Esophagus squamous epithelium (tissue), 4 donors: ENCODE data around the gene ZNF761.

Source experiments
- CTCF ChIP-seq, 6 experiments: fragments of 450-650 bp in 4 of 6; fragments of 200-600 bp in 2 of 6; sonication (generic) in 2 of 6; IDR thresholded peaks; one replicate each; pipeline ENCODE4 v1.5.1; 2016 to 2019; ENCODE audit warnings: antibody characterized with exemption in 6 of 6, mild to moderate bottlenecking in 4 of 6, moderate library complexity in 4 of 6
- POLR2A ChIP-seq, 4 donors: fragments of 450-650 bp; IDR thresholded peaks; one replicate each; pipeline ENCODE4 v1.6.1; 2017; ENCODE audit warnings: antibody characterized with exemption in 4 of 4, mild to moderate bottlenecking in 4 of 4, moderate library complexity in 3 of 4

GRCh38 chr19:53396525-53396868, 35.3 kb upstream of the ZNF761 start:
- TF ChIP-seq POLR2A (IDR thresholded peaks at IDR 0.05): no peak
- TF ChIP-seq CTCF (IDR thresholded peaks at IDR 0.05): no peak
